Stimulated activated naive B cell treated with anti-CD40 and anti-IgM and Interleukin-4, amounts not matched to agents 10 μg/mL and 1 μg/mL and 100 μg/mL, for 72 hours (primary cell): ENCODE measurements around the gene ETV2.
"Not testable (repeated sequence)": the region's sequence is repeated elsewhere in the genome, so short reads cannot be mapped to it uniquely, and the experiment has no call there.

Experiments used
- ATAC-seq, 2 donors: fragments of 150-1000 bp; cut with Tn5 transposase; replicated peaks; 2 replicates each; pipeline ENCODE4 v1.10.0; 2021; ENCODE audit warnings: moderate library complexity in 1 of 2
- DNase-seq: peaks from one replicate; pipeline ENCODE4 v3.0.0; 2021
- H3K27ac Mint-ChIP-seq: one replicate; pipeline ENCODE4 v1.8.0; 2022; ENCODE audit warnings: mild to moderate bottlenecking, mixed read lengths
- H3K27me3 Mint-ChIP-seq, 2 donors: one replicate each; pipeline ENCODE4 v1.8.0; 2022; ENCODE audit warnings: mixed read lengths in 2 of 2
- H3K36me3 Mint-ChIP-seq, 2 donors: one replicate each; pipeline ENCODE4 v1.8.0; 2022; ENCODE audit warnings: mixed read lengths in 2 of 2, mild to moderate bottlenecking in 1 of 2
- H3K4me1 Mint-ChIP-seq, 2 donors: one replicate each; pipeline ENCODE4 v1.8.0; 2022; ENCODE audit warnings: mixed read lengths in 2 of 2, mild to moderate bottlenecking in 1 of 2
- H3K4me3 Mint-ChIP-seq, 2 donors: one replicate each; pipeline ENCODE4 v1.8.0; 2022; ENCODE audit warnings: mild to moderate bottlenecking in 2 of 2, mixed read lengths in 2 of 2, moderate library complexity in 1 of 2
- H3K9me3 Mint-ChIP-seq, 2 donors: one replicate each; pipeline ENCODE4 v1.8.0; 2022; ENCODE audit warnings: mixed read lengths in 2 of 2, mild to moderate bottlenecking in 1 of 2

Gene ETV2

DNA sequence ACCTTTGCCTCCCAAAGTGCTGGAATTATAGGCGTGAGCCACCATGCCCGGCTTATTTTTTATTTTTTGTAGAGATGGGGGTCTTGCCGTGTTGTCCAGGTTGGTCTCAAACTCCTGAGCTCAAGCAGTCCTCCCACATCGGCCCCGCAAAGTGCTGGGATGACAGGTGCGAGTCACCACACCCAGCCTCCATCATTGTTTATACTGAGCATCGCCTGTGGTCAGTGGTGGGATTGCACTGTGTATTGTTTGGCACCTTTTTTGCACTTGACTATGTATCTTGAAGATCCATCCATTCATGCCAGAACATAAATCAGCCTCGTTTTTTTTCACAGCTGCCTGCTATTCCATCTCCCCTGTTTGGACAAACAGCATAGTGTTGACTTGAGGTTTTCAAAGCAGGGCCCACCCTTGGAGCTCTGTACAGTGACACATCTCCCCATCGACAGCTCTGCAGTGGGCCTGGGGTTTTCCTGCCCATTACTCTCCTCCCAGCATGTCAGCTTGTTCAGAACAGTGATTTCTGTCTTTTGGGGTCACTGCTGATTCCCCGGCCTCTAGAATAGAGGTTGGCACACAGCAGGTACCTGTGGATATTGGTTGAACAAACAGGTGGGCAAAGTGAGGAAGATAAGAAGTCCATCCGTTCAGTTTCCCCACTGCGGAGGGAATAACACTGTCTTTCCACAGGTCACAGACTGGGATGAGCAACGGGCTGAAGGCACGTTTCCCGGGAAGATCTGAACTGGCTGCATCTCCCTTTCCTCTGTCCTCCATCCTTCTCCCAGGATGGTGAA lies 16.6 kb downstream of the ETV2 start:
- Mint-ChIP-seq H3K27ac (no peak overlapping the region), H3K4me1 (peaks cover 2 to 14% of the 10 kb centered on the region in 2 donors), H3K27me3 (no peaks in the 10 kb centered on the region), H3K36me3 (peaks cover 49 to 53% of the 10 kb centered on the region in 2 donors), H3K4me3 (no peak overlapping the region), H3K9me3 (no peaks in the 10 kb centered on the region)
- peak; percentile 38 to 52 for ATAC-seq
- DNase-seq, result no peak

DNA sequence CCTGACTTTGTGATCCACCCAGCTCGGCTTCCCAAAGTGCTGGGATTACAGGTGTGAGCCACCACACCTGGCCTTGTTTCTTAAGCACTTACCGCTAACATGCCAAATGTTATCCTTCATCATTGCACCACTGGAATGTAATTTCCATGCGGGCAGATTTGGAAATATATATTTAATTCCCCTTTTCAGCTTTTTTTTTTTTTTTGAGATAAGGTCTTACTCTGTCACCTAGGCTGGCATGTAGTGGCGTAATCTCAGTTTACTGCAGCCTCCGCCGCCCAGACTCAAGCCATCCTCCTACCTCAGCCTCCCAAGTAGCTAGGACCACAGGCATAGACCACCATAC lies 20.4 kb downstream of the ETV2 start:
- H3K4me3 Mint-ChIP-seq, result no peak overlapping the region
- ATAC-seq (no peak), DNase-seq (no peak)
- no peak overlapping the region for H3K27ac Mint-ChIP-seq
- H3K27me3 Mint-ChIP-seq, result no peaks in the 10 kb centered on the region
- H3K36me3 Mint-ChIP-seq, result peaks cover 28 to 45% of the 10 kb centered on the region in 2 donors
- no peaks in the 10 kb centered on the region for H3K9me3 Mint-ChIP-seq
- H3K4me1 Mint-ChIP-seq, result peaks cover 0 to 5% of the 10 kb centered on the region in 2 donors

DNA sequence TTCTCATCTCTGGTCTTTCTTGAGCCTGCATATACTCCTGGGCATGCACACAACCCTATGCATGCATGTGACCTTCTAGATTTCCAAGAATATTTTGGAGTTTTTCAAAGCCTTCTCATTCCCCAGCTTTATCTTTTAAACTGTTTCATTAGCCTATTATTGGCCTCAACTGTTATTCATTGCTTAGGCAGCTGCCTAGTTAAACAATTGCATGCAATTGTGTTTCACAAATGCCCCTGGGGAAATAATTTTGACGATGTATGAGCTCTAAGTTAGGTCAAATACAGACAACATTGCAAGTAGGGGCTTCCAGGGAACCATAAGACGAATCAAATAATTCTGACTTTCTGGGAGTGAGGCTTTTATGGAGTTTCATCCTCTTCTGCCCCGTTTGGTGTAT lies 22.4 kb downstream of the ETV2 start:
- ATAC-seq (no peak), DNase-seq (no peak)
- H3K4me3 Mint-ChIP-seq, result no peak overlapping the region
- H3K4me1 Mint-ChIP-seq, result peaks cover 0 to 5% of the 10 kb centered on the region in 2 donors
- H3K27me3 Mint-ChIP-seq, result no peaks in the 10 kb centered on the region
- no peak overlapping the region for H3K27ac Mint-ChIP-seq
- H3K36me3 Mint-ChIP-seq, result peaks cover 15 to 34% of the 10 kb centered on the region in 2 donors
- no peaks in the 10 kb centered on the region for H3K9me3 Mint-ChIP-seq

DNA sequence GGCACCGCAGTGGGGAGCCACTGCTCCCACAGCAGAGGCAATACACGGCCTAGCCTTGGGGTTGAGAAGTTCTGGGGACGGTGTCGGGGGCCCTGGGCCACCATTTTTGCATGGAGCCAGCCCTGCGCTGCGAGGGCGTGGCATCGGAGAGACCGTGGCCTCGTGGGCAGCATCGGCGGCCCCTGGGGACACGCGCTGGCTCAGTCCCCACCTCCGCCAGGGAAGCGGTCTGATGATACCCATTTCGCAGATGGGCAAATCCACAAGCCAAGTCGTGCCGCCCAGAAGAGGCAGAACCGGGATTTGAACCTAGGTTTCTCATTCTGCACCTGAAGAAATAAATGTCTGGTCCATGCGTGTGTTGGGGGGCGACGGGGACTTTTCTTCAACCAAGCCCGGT lies 23.6 kb downstream of the ETV2 start:
- Mint-ChIP-seq H3K36me3 (peaks cover 9 to 31% of the 10 kb centered on the region in 2 donors), H3K27ac (no peak overlapping the region), H3K27me3 (peaks cover 7% of the 10 kb centered on the region in 2 donors), H3K9me3 (no peaks in the 10 kb centered on the region), H3K4me1 (peaks cover 0 to 5% of the 10 kb centered on the region in 2 donors), H3K4me3 (no peak overlapping the region)
- ATAC-seq (no peak), DNase-seq (no peak)

DNA sequence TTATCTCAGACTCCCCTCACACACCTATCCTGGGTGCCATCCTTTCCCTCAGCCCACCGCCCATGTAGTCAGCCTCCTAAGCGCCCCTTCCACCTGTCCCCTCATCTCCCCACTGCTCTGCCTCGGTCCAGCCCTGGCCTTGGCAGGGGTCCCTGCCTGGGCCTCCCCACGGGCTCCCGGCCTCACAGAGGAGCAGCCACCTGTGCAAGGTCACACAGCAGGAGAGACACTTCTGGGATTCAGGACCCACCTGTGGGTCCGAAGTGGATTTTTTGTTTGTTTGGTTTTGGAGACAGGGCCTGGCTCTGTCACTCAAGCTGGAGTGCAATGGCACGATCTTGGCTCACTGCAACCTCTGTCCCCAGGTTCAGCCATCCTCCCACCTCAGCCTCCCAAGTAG lies 24.1 kb downstream of the ETV2 start:
- Mint-ChIP-seq H3K4me3 (no peak overlapping the region), H3K4me1 (peaks cover 0 to 5% of the 10 kb centered on the region in 2 donors), H3K36me3 (peaks cover 9 to 31% of the 10 kb centered on the region in 2 donors), H3K9me3 (no peaks in the 10 kb centered on the region), H3K27me3 (peaks cover 9 to 10% of the 10 kb centered on the region in 2 donors), H3K27ac (no peak overlapping the region)
- ATAC-seq (no peak), DNase-seq (no peak)

DNA sequence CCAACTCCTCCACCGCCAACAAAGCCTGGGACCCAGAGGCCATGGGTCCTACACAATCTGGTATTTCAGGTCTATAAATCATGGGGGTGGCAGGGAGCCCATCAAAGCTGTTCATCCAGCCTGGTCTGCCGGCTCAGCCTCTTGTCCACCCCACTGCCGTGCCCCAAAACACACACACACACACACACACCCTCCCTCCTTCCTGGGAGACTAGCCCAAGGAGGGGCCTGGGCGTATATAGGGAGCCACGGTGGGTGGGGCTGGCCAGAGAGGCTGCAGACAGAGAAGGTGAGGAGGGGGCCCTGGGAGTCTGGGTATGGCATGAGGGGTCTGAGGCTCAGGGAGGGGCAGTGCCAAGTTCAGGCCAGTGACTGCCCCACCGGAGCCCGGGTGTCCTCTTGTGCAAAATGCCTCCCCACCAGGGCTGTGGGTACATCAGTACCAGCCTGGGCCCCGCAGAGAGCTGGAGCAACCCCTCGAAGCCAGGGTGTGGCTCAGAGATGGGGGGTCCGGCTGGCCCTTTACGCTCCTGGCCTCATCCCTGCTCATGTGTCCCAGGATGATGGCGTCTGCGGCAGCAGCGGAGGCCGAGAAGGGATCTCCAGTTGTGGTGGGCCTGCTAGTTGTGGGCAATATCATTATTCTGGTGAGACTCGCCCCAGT lies 24.8 kb downstream of the ETV2 start, which contains the start of gene UPK1A:
Gene UPK1A, plus strand, starts transcription at position 267 of the 663 bp plus-strand sequence. Its CDS starts 296 bp downstream, at position 563.
- H3K9me3 Mint-ChIP-seq, result no peaks in the 10 kb centered on the region
- H3K4me3 Mint-ChIP-seq, result no peak within 1 kb of the TSS
- peaks cover 0 to 5% of the 10 kb centered on the region in 2 donors for H3K4me1 Mint-ChIP-seq
- no peak for DNase-seq
- peak within 1 kb of the TSS; percentile 20 for H3K27ac Mint-ChIP-seq
- H3K27me3 Mint-ChIP-seq, result peaks cover 12 to 15% of the 10 kb centered on the region in 2 donors
- ATAC-seq, result no peak
- H3K36me3 Mint-ChIP-seq, result peaks cover 7 to 26% of the 10 kb centered on the region in 2 donors

- ATAC-seq (no peak), DNase-seq (no peak)
- no peaks in the 10 kb centered on the region for H3K9me3 Mint-ChIP-seq
- H3K27me3 Mint-ChIP-seq, result peaks cover 34 to 41% of the 10 kb centered on the region in 2 donors
- H3K36me3 Mint-ChIP-seq, result peaks cover 0 to 9% of the 10 kb centered on the region in 2 donors
- H3K27ac Mint-ChIP-seq, result no peak overlapping the region
- no peak overlapping the region for H3K4me3 Mint-ChIP-seq
- H3K4me1 Mint-ChIP-seq, result peaks cover 6 to 14% of the 10 kb centered on the region in 2 donors
Observed at GRCh38 chr19:35669566-35669965, 28.0 kb downstream of the ETV2 start.

DNA sequence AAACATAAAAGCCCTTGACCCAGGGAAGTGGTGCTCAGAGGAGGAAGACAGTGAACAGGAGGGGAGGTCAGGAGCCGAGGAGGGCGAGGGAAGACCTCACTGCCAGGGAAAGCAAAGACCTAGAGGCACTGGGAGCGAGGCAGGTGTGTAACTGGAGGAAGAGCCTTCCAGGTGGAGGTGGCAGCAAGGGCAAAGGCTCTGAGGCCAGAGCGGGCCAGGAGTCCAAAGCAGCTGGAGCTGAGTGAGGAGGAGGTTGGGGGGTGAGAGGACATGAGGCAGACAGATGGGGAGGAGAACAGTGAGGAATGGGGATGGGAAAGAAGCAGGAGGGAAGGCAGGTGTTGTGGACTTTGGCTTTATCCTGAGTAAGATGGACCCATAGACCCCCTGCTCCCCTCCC lies 28.4 kb downstream of the ETV2 start:
- Mint-ChIP-seq H3K4me3 (no peak overlapping the region), H3K27ac (no peak overlapping the region), H3K27me3 (peaks cover 35 to 43% of the 10 kb centered on the region in 2 donors), H3K9me3 (no peaks in the 10 kb centered on the region), H3K4me1 (peaks cover 6 to 14% of the 10 kb centered on the region in 2 donors), H3K36me3 (peaks cover 0 to 7% of the 10 kb centered on the region in 2 donors)
- no peak for ATAC-seq
- no peak for DNase-seq

- H3K9me3 Mint-ChIP-seq, result no peaks in the 10 kb centered on the region
- H3K27ac Mint-ChIP-seq, result no peak overlapping the region
- DNase-seq (no peak), ATAC-seq (no peak)
- H3K27me3 Mint-ChIP-seq, result peaks cover 36 to 48% of the 10 kb centered on the region in 2 donors
- H3K36me3 Mint-ChIP-seq, result no peaks in the 10 kb centered on the region
- H3K4me1 Mint-ChIP-seq, result peaks cover 6 to 14% of the 10 kb centered on the region in 2 donors
- no peak overlapping the region for H3K4me3 Mint-ChIP-seq
Observed at GRCh38 chr19:35670686-35671085, 29.1 kb downstream of the ETV2 start.

DNA sequence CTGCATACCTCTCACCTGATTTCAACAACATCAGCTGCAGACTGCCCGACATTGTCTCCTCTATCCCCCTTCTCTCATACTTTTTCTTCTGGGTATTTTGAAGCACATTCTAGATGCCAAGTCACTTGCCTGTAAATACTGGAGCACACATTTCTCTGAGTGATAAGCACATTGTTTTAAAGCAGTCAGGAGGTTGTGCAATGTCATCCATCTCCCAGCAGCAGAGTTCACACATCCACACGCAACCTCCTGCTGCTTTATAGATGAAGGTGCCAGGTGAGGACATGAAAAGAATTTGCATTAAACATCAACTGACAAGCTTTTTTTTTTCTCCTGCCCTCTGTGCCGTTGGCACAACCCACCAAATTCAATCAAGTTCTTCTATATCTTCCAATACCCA lies 30.3 kb downstream of the ETV2 start:
- Mint-ChIP-seq H3K4me3 (no peak overlapping the region), H3K9me3 (no peaks in the 10 kb centered on the region), H3K36me3 (no peaks in the 10 kb centered on the region), H3K4me1 (peaks cover 6 to 14% of the 10 kb centered on the region in 2 donors), H3K27me3 (peaks cover 42 to 58% of the 10 kb centered on the region in 2 donors), H3K27ac (no peak overlapping the region)
- no peak for ATAC-seq
- no peak for DNase-seq

DNA sequence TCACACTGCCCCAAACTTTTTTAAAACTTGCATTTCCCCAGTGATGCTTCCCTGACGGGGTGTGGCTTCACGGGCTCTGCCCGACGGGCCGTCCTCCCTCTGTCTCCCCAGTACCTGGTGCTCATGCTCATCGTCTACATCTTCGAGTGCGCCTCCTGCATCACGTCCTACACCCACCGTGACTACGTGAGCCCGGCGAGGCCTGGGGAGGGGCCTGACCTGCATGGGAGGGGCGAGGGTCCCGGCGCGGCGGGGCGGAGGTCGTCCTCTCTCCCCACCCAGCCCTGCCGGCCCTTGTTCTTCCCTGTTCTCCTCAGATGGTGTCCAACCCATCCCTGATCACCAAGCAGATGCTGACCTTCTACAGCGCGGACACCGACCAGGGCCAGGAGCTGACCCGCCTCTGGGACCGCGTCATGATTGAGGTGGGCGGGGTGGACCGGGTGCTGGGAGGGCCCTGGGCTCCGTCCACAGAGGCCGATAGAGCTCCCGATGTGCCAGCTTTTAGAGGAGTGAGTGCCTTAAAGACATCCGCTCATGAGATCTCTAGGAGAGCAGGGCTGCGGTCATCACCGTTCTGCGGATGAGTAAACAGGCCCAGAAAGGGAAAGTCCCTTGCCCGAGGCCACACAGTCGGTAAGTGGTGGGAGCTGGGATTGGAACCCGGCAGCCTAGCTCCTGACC lies 31.7 kb downstream of the ETV2 start:
- Mint-ChIP-seq H3K27me3 (peaks cover 47 to 67% of the 10 kb centered on the region in 2 donors), H3K4me1 (peaks cover 6 to 14% of the 10 kb centered on the region in 2 donors), H3K27ac (no peak overlapping the region), H3K4me3 (peak overlapping the region; percentile 78 to 80), H3K36me3 (no peaks in the 10 kb centered on the region), H3K9me3 (no peaks in the 10 kb centered on the region)
- DNase-seq (peak; percentile 7), ATAC-seq (peak; percentile 71 to 81)

DNA sequence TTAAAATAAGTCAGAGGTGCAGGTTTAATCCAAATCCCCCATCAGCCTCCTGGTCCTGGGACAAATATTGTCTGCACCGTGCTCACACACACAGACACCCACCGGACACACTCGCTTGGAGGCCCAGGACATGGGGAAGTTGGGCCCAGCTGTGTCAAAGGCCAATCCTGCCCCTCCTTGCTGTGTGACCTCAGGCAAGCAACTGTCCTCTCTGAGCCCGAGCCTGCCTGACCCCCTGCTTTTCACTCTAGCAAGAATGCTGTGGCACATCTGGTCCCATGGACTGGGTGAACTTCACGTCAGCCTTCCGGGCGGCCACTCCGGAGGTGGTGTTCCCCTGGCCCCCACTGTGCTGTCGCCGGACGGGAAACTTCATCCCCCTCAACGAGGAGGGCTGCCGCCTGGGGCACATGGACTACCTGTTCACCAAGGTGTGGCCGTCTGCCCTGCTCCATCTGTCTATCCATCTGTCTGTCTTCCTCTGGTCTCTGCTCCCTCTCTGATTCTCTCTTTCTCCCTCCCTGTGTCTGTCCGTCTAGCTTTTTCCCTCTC lies 34.1 kb downstream of the ETV2 start:
- no peaks in the 10 kb centered on the region for H3K36me3 Mint-ChIP-seq
- no peak for DNase-seq
- peaks cover 6 to 9% of the 10 kb centered on the region in 2 donors for H3K4me1 Mint-ChIP-seq
- peaks cover 37 to 56% of the 10 kb centered on the region in 2 donors for H3K27me3 Mint-ChIP-seq
- no peaks in the 10 kb centered on the region for H3K9me3 Mint-ChIP-seq
- H3K27ac Mint-ChIP-seq, result peak overlapping the region; percentile 33
- no peak overlapping the region for H3K4me3 Mint-ChIP-seq
- no peak for ATAC-seq

DNA sequence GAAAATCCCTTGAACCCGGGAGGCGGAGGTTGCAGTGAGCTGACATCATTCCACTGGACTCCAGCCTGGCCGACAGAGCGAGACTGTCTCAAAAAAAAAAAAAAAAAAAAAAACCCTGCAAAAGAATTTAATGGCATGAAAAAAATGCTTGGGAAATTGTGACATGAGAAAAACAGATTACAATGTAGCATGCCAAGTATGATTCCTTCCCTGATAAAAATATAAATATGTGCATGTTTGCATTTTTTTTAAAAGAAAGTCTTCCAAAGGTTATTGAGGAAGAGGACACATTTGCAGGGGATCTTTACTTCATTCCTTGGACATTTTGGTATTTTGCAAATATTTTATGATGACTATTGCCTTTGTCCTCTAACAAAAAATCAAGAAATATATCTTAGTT lies 48.3 kb downstream of the ETV2 start:
- no peaks in the 10 kb centered on the region for H3K36me3 Mint-ChIP-seq
- no peaks in the 10 kb centered on the region for H3K27me3 Mint-ChIP-seq
- no peak overlapping the region for H3K27ac Mint-ChIP-seq
- H3K4me3 Mint-ChIP-seq, result no peak overlapping the region
- H3K4me1 Mint-ChIP-seq, result peaks cover 6 to 10% of the 10 kb centered on the region in 2 donors
- no peaks in the 10 kb centered on the region for H3K9me3 Mint-ChIP-seq
- no peak for DNase-seq
- no peak for ATAC-seq

- H3K4me3 Mint-ChIP-seq, H3K36me3 Mint-ChIP-seq, DNase-seq, H3K27ac Mint-ChIP-seq, H3K27me3 Mint-ChIP-seq, H3K9me3 Mint-ChIP-seq, ATAC-seq: not testable (repeated sequence)
- peaks cover 6 to 10% of the 10 kb centered on the region in 2 donors for H3K4me1 Mint-ChIP-seq
Observed at GRCh38 chr19:35691106-35691505, 49.6 kb downstream of the ETV2 start.
